GM19351 (cell line): Measurements from ENCODE around the gene RPS10.

ENCODE experiments used
- ATAC-seq: cut with Tn5 transposase; IDR thresholded peaks from one replicate; pipeline ENCODE4 v1.9.1; 2021; ENCODE audit warnings: mild to moderate bottlenecking, moderate library complexity; ENCODE audit not compliant: unreplicated experiment

Gene RPS10

DNA sequence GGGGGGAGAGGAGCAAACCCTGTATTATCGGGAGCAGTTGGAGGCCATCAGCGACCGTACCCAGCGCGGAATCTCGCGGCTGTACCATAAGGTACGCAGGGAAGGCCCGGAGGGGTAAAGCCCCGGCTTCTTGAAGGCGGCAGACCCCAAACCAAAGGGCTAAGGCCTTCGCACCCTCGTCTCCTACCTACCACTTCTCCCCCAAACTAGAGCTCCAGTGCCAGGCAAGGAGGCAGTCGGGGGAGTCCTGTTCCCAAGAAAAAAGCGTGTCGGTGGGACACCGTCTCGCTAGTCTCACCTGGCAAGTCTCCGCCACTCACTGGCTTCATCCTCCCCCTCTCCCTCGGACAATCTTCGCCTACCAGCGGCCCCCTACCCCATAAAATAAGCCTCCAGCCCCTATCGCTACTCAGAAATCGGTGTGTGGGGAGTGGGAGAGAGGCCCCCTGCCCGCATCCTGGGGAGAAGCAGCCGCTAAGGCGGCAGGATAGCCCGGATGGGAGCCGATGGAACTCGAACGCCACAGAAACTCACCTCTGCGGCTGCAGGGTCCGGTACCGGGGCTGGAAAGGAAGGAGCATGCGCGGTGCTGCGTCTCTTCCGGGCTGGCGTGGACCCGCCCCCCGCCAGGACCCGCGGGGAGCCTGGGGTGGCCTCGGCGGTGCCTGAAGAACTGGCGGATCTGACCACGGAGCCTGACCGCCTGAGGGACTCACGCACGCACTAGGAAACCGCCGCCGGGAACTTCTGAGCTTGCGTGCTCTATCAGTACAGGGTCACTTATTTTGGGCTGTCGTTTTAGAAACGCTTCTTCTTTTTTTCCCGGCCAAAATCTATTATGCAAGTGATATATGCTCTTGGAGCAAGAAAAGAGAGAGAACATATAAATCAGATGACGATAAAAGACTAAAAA, at the start of gene RPS10:
Gene RPS10, minus strand, starts transcription at position 572 of the 913 bp plus-strand sequence. CDS start 848 bp downstream, outside the sequence.
- ATAC-seq: peak; percentile 76

DNA sequence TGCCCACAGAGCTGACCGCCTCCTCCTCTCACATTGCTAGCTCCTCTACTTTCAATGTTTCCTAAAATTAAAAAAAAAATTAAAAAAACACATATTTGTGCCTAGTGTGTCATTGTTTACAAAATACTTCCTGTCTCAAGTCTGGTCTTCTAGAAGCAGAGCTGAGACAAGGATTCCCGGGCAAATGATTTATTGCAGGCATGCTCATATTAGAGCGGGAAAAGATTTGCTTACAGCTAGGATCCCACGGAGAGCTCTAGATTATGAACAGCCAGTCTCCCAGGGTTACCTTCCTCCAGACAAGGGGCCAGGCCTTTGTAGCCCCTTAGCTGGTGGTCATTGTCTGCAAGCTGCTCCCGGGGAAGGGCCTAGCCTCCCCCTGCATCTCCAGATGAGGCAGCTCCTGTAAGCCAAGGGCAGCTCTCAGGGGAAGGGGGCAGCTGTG, 49.4 kb upstream of the RPS10 start:
- no peak for ATAC-seq

DNA sequence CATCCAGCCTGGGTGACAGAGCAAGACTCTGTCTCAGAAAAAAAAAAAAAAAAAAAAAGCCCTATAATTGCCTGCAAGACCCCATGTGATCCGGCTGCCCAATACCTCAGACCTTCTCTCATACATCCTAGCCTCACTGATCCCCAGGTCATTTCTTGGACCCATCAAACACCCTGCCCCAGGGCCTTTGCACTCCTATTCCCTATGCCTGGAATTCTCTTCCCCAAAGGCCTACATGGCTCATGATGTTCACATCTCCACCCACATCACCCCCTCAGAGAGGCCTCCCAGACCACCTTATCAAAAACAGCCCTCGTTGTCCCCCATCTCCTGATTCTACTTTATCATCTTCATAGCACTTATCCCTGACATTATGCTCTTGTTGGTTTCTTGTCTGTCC, 48.9 kb upstream of the RPS10 start:
- no peak for ATAC-seq

DNA sequence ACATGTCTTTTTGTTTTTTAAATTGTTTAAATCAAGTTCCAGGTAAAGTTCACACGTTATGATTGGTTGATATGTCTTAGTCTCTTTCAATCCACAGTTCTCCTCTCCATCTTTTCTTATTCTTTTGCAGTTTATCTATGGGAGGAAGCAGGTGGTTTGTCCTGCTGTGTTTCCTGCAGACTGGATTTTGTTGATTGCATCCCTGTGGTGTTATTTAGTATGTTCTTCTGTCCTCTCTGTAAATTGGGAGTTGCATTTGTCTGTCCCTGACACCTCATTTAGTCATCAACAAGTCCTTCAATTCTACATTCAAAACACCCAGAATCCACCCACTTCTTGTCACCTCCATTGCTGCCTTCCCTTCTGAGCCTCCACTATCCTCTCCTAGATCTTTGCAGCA, 48.1 kb upstream of the RPS10 start:
- ATAC-seq: no peak

DNA sequence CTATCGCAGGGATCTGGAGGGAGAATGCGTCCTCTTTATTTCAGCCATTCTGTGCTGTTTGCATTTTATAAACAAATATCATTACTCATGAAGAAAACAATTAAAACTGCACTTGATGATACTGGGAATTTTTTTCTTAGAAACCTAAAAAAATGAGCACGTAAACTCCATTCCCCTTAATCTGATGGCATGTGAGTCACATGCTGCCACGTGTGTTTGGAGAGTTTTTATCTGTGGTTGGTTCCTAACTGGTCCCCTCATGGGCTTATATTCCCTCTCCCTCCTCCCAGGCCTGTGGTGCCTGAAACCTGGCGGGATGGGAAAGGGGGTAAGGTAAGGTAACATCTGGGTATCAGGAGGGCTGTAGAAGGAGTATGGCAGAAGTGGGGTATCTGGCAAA, 46.6 kb upstream of the RPS10 start:
- no peak for ATAC-seq

DNA sequence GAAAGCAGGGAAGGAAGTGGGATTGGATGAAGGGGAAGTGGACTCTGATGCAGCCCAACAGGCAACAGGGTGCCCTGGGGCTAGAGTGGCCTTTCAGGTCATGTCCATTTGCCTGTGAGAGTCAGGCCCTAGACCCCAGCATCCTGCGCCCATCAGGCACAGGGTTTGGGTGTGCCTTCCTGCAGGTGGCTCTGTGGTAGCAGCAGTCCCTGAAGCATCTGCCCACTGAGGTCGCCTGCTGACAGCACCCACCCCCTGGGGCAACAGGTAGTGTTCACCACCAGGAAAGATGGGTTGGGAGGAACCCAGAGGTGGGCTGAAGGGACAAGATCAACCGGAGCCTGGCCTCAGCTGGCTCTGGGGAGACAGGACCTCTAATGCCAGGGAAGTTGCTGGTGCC, 43.6 kb upstream of the RPS10 start:
- no peak for ATAC-seq

DNA sequence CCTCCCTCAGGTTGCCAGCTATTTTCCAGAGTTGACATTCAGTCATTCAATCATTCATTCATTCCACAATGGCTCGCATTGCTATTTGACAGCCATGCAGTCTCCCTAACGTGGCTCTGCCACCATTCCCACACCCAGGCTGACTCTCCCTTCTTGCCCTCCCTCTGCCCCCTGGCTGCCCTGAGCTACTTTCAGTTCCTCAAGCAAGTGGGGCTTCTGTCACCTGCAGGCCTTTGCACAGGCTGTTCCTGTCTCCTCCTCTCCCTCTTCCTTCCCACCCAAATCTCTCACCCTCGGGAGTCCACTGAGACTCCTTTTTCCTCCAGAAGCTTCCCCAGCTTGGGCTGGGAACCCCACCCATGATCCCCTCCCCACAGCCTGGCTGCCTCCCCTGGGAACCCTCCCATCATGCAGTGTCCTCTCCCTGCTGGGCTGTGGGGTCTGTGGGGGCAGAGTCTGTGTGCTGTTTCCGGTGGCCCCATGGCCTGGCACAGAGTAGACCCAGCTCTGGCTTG, 42.6 kb upstream of the RPS10 start:
- ATAC-seq: no peak

DNA sequence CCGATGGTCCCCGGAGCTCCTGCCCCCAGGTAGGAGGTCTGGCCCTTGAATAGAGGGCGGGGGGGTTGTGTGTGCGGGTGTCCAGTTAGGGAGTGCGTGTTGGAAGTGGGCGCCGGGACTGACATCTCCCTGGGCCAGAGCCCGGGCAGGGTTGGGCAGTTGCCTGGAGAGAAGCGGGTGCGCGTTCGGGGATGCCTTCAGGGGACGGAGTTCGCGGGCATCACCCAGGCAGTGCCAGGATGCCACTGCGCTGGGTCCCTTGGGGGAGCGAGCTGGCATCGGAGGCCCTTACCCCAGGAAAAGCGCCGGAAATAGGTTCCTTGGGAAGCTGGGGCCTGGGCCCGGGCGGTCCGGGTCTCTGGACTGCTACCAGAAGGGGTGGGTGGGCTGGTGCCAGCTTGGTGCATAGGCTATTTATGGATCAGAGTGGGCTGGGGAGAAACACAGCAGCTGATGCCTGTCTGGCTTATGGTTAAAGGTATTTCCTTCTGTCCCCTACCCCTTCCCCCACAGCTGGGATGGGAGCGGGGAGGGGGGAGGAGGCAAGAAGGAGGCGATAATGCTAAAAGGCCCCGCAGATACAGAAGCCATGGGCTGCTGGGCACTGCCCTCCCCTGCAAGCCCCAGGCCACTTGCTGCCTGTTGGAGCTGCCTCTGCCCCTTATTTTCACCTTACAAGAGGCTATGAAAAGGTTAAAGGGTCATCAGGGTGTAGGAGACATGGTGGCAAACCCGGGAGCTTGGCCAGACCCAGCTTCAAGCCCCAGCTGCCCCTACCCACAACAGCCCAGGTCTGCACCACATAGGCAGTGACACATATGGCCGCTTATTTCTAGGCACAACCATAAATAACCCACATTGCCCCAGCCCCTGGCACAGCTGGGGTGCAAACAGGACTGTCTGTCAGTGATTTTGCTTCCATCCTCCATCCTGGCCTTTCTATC, 40.6 kb upstream of the RPS10 start:
- no peak for ATAC-seq

DNA sequence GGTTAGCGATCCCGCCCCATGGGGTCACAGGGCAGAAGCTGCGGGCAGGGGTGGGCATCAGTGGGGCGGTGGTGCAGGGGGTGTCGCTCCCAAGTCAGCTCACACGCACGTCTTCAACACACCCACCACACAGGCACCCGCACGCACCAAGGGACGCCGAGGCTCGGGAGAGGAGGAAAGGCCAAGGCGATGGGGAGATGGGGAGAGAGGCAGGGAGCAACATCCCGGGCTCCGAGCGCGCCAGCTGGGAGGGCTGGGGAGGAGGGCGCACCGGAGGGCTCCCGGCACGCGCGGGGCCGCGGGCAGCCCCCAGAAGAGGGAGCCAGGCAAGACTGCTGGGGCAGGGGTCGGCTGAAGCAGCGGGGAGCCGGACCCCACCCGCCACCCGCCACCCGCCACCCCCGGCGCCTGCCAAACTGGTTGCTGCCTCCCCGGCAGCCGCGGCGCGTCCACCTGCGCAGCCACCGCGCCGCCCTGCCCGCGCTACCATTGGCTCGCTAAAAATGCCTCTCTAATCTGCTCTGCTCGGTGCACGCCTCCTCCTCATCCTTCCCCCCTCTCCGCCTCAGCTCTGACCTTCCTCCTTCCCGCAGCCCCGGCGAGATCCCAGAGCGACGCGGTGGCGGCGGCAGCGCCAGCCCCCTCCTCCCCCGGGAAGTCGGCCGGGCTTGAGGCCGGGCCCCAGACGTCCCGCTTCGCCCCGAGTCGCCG, 39.8 kb upstream of the RPS10 start, which contains the start of gene PACSIN1:
Gene PACSIN1, plus strand, starts transcription at position 546 of the 711 bp plus-strand sequence. CDS start 60,230 bp downstream, outside the sequence.
- no peak for ATAC-seq

DNA sequence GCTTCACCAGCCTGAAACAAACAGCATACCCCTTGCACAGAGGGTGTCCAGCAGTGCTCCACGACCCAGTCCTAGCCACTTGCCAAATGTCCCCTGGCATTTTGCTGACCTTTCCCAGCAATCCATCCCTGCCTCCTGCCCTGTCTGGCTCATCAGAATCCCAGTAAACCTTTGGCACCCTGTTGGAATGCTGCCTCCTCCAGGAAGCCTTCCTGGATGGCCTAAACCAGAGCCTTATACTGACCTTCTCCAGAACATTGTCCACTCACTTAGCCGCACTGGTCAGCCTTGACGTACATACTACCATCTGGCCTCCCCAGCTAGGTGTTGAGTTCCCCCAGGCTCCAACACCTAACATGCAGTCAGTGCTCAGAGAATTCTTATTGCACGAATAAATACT, 38.0 kb upstream of the RPS10 start:
- no peak for ATAC-seq

DNA sequence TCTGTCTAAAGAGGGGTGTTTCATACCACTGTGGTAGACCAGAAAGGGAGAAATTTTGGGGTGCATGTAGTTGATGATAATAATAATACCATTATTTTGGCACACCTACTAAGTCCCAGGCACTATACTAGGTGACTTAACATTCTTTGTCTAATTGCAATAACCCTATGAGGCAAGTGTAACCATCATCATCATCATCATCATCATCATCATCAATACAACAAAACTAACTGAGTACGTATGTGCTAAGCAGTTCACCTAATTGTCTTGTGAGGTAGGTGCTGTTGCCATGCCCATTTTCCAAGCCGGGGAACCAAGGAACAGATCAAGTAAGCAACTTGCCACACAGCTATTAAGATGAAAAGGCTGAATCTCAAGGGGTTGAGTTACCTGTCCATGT, 37.4 kb upstream of the RPS10 start:
- ATAC-seq: no peak

DNA sequence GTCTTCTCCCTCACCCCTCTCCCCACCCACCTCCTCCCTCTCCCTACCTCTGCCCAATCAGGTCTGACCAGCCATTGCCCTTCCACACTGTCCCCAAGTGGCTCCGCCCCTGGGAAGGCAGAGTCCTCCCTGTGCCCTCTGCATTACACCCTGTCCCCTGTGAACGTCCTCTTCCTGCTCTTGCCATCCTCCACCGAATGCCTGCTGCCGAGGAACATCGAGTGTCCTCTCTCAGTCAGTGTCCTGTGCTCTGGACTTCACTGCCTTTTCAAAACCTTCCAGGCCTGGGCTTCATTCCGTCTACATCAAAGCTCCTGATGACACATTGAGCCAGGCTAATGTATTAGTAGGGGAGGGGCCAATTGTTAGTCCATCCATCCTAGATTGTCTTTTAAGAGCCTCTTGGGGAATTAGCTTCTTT, 36.7 kb upstream of the RPS10 start:
- no peak for ATAC-seq

DNA sequence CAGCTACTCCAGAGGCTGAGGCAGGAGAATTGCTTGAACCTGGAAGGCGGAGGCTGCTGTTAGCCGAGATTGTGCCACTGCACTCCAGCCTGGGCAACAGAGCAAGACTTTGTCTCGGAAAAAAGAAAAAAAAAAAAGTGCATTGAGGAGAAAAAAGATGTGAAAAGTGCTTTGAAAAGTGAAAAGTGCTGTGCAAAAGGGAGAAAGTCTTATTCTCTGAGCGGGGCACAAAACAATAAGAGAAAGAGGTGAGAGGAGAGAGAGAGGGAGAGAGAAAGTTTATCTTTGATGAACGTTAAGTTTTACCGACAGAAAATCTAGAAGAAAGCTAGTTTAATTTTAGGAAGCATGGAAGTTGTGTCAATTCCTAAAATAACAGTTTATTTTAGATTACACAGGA, 36.1 kb upstream of the RPS10 start:
- ATAC-seq: no peak

DNA sequence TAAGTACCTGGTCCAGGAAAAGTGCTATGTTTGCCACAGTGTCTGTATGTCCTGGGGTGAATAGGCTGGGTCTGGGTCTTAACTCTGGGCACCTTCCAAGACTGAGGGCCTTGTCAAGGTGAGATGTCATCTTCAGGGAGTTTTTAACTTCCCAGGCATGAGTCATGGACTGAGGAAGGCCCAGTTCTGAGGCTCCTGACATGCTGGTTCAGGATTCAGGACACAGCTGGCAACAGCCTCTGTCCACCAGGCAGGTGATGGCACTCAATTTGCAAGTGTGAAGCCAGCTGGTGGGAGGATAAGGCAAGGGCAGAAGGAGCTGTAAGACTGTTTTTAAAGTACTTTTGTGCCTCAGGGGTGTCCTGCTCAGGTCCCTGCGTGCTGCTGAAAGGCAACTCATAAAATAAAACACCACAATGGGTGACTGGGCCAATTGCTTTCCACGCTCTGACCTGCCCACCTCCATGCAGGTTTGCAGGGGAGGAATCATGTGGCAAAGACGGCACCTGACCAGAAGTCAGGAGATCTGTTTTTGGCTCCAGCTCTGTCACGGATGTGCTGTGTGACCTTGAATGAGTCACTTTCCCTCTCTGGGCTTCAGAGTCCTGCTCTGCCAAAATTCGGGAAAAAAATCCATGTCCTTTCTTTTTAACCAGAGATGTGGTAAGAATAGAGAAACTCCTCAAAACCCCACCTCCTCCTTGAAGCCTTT, 35.1 kb upstream of the RPS10 start:
- ATAC-seq: no peak

DNA sequence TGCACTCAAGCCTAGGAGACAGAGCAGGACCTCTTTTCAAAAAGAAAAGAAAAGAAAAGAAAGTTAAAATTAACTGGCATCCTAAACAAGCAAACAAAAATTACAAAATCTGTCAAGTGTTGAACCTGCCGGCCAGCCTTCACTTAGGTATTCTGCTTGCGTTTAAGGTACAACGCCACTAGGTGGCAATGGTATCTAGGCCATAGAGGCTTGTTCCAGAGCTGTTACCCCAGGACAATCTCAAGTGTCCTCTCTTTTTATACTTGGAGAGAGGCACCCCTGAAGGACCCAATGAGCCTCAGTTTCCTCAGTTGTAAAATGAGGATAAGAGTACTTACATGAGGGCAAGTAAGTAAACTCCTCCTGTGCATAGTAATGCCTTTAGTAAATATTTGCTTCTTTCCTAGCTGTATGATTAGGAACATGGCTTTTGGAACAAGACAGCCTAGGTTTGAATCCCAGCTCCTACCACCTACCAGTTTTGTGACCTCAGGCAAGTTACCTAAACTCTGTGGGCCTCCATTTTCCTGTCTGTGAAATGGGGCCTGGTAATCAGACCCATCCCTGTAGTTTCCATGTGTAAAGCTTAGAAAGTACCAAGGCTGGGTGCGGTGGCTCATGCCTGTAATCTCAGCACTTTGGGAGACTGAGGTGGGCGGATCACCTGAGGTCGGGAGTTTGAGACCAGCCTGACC, 34.2 kb upstream of the RPS10 start:
- ATAC-seq: no peak

DNA sequence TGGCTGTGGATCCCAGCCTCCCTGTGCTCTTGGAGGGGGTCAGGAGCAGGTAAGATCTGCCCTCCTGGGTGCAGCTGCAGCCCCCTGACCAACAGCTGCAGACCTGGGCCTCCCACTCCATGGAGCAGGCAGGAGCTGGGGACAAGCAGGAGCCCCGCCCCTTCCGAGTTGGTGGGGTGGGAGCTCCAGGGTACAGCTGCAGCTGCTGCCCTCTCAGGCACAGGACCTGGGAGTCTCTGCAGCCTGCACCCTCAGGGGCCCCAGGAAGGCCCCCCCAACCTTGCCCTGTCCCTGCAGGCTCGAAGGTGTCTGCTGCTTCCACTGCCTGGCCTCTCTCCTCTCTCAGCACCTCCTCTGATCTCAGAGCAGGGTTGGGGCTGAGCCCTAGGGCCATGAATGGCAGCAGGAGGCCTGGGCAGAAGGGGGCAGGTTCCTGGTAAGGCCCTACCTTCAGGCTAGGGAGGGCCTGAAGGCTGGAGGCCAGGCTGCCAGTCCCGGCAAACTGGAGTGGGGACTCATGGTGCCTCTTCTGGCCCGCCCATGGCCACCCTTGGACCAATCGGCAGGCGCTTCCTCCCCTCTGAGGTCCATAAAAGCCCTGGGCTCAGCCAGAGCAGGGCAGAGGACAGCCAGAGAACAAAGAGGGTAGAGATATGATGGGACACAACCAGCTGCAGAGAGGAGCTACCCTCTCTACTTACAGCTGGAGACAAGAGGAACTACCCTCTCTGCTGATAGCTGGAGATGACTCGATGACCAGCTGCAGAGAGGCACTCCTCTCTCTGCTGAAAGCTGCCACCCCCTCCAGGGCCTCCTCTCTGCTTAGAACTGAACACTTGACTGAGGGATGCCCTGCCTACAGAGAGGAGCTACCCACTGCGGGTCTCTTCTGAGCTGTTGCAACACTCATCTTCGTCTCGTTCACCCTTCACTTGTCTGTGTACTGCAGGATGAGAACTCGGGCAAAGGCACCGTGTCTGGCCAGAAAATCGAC, 32.2 kb upstream of the RPS10 start:
- ATAC-seq: no peak

DNA sequence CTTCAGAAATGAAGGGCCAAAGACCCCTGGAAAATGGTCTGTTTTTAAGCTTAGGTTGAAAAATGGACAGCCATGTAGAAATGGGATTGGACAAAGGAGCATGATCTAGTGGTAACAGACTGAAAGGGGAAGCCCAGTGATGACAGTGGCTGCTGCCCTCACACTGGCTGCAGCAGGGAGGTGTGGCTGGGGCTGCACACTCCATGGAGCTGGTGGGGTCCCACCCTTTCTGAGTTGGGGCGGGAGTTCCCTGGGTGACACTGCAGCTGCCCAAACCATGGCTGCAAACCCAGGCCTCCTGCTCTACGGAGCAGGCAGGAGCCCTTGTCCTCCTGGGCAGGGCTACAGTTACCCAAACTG, 31.5 kb upstream of the RPS10 start:
- ATAC-seq: no peak

DNA sequence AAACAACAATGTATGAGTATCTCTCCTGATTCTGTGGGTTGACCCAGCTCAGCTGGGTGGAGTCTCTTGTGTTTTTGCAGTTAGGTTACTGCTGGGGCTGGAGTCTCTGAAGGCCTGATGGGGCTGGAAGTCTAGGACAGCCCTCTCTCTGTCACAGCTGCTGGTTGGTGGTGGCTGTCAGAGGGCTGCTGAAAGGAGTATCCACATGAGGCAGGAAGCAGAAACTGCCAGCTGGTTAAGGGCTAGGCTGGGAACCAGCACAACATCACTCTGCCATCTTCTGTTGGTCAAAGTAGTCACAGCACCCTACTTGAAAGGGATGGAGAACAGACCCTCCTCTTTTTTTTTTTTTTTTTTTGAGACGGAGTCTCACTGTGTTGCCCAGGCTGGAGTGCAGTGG, 30.0 kb upstream of the RPS10 start:
- no peak for ATAC-seq
